SW480 (cell line): Measurements from ENCODE around the gene LPP.

Experiments used
- DNase-seq: peaks from one replicate; pipeline ENCODE4 v3.0.0-alpha.2; 2016; ENCODE audit warnings: low spot score

LPP gene

GRCh38 chr3:188807006-188807405 is 653.0 kb downstream of the LPP start:
- DNase-seq: peak; percentile 12

- DNase-seq: no peak
Observed at GRCh38 chr3:188812198-188812597, 658.2 kb downstream of the LPP start.

GRCh38 chr3:188814581-188814980 is 660.6 kb downstream of the LPP start:
- no peak for DNase-seq

DNA sequence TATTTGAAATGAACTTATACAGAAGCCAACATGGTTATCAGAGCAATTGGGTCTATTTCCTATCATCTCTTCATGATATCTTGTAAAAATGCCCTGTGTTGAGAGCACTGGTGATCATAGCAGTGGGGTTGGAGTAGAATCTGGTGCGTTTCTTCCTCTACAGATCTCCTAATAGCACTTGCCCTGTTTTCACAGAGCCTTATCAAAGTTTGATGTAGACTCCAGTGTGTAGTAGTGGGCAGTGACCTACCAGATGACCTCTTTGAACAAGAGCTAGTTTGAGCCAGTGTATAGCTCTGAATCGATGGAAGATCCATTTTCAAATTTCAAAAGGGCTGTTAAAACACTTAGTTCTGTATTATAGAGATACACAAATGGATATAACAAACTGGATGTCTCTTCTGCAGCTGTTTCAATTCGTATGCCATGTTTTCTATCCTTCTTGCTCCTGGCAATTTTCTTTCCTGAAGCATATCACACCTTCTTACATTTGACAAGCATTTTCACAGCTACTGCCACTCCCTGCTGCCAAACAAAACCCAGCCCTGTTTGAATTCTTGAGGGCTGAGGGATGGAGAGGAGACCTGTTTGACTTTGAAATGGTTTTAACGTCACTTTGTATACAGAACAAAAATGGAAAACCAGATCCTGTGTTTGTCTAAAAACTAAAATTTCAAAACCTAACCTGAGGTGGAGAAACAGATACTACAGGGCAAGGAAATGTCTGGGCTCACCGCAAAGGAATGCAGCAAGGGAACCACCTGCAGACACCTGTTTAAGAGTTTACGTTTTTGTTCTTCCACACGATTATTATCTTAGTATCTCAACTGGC is 663.4 kb downstream of the LPP start:
- no peak for DNase-seq

GRCh38 chr3:188817935-188818269 is 663.9 kb downstream of the LPP start:
- no peak for DNase-seq

GRCh38 chr3:188818282-188818681 is 664.3 kb downstream of the LPP start:
- no peak for DNase-seq

DNA sequence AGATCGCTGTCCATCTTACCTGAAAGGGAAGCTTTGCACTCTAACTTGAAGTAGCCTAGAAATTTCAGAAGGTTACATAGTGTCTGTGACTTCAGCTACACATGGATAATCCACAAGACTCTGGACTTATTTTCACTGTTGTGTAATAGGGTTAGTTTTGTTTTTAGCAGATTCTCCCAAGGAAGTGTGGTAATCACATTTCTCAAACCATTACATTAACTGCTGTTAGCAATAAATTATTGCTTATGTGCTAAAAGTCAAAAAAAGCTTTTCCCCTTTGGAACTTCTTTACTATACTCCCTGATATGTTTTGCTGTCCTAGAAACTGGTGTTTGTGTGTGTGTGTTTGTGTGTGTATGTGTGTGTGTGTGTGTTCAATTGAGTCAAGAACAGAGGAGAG is 666.0 kb downstream of the LPP start:
- no peak for DNase-seq

DNA sequence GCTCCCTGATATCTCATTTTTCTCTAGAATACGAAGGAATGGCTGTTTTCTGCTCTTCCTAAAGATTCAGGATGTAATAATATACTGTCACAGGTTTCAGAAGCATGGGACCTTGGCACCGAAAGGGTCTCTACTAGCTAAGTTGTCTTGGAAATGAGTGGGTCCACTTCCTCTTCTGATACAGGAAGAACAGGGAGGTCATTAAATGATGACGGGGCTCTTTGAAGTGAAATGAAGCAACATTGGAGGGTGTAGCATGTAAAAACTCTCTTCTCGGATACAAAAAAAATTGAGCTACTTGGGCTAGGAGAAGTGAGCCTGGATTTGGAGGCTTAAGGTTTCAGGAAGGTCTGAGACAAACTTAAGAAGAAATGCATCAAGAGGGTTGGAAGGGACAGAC is 668.0 kb downstream of the LPP start:
- DNase-seq: no peak

DNA sequence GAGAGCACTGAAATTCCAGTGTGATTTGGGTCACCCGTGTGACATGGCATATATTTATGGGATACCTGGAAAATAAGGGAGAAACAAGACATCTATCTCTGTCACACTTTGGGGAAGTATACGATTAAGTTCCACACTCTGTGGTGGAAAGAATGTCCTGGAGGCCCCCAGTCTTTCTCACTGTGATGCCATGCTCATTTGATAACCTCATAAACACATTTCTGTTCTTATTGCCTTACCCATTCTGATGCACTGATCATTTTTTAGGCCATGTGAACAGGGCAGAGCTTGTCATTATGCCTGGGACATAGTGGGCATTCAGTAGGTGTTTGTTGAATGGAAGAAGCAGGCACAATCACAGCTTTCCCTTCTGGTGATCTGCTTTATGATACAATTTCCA is 668.5 kb downstream of the LPP start:
- no peak for DNase-seq

DNA sequence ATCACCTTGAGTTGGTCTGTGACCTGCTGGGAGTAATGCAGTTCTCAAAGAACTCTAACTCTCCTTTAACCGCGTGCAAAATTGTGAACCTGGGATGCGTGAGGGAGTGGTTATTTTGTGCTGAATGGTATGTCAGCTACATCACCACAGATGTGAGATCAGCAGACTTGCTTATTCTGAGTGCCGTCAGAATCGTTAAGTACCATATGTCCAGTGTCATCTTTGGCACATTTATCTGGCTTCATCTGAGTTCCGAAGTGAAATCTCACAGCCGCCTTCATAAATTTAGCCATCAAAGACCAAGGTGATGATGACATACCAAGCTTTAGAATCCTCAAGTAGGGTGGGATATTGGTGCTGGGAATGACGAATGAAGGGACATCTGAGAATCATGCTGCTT is 670.6 kb downstream of the LPP start:
- no peak for DNase-seq

GRCh38 chr3:188825901-188826300 is 671.9 kb downstream of the LPP start:
- DNase-seq: no peak

DNA sequence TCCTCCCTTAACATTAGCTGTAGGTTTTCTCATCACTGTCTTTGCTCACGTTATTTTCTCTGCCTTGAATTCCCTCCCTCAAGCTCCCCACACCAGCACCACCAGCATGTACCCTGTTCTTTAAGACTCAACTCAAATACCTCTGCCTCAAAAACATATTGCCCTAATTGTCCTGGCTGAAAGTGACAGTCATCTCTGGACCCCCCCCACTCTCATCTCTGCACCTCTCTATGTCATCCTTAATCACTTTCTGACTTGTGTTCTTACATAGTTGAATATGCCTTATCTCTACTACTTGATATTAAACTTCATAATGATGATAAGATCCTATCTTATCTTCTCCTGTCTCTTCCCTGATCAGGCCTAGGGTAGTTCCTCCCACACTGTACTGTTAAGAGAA is 672.6 kb downstream of the LPP start:
- DNase-seq: no peak

- no peak for DNase-seq
Observed at GRCh38 chr3:188827103-188827502, 673.1 kb downstream of the LPP start.

GRCh38 chr3:188827576-188827975 is 673.6 kb downstream of the LPP start:
- DNase-seq: no peak

- DNase-seq: no peak
Observed at GRCh38 chr3:188829130-188829529, 675.2 kb downstream of the LPP start.

- no peak for DNase-seq
Observed at GRCh38 chr3:188829576-188829975, 675.6 kb downstream of the LPP start.

- DNase-seq: no peak
Observed at GRCh38 chr3:188830893-188831292, 676.9 kb downstream of the LPP start.

DNA sequence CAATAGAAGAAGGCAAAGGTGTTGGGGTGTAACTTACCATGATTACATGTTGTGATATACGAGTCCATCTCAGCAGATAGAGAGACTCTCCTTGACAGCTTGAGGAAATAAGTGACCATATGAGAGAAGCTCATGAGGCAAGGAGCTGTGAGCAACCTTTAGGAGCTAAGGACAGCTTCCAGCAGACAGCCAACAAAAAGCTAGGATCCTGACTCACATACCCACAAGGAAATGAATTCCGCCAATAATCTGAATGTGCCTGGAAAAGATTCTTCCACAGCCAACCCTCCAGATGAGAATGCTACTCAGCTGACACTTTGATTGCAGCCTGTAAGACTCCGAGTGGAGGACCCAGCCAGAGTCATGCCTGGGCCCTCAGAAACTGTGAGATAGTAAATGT is 678.2 kb downstream of the LPP start:
- no peak for DNase-seq

- DNase-seq: no peak
Observed at GRCh38 chr3:188832961-188833721, 679.2 kb downstream of the LPP start.

DNA sequence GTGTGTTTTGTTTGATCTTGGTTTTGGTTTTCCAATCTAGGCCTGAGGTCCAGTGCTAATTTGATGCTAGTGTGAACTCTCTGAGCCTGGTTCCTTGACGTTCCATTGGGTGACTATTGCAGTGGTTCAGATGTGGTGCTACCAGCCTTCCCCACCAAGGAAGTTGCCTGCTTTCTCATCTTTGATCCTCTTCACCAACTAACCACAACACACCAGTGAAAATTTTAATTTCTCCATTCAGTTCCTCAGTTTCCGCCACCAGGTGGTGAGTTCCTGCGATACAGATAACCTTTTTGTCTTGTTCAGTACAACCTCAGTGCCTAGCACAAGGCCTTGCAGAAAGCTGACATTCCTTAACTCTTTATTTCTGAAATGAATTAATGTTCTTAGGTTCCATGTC is 680.4 kb downstream of the LPP start:
- DNase-seq: no peak

GRCh38 chr3:188839187-188839695 is 685.3 kb downstream of the LPP start:
- no peak for DNase-seq

- no peak for DNase-seq
Observed at GRCh38 chr3:188840290-188840689, 686.3 kb downstream of the LPP start.

- no peak for DNase-seq
Observed at GRCh38 chr3:188841906-188842305, 687.9 kb downstream of the LPP start.
